HG03135 (cell line): ENCODE results near the gene CIAO3.
A peak's percentile ranks its signal among the peaks of the same experiment; 100 is the strongest.

ENCODE experiments used
- ATAC-seq: cut with Tn5 transposase; IDR thresholded peaks from one replicate; pipeline ENCODE4 v1.9.1; 2021; ENCODE audit warnings: mild to moderate bottlenecking, moderate library complexity; ENCODE audit not compliant: unreplicated experiment

Gene CIAO3

DNA sequence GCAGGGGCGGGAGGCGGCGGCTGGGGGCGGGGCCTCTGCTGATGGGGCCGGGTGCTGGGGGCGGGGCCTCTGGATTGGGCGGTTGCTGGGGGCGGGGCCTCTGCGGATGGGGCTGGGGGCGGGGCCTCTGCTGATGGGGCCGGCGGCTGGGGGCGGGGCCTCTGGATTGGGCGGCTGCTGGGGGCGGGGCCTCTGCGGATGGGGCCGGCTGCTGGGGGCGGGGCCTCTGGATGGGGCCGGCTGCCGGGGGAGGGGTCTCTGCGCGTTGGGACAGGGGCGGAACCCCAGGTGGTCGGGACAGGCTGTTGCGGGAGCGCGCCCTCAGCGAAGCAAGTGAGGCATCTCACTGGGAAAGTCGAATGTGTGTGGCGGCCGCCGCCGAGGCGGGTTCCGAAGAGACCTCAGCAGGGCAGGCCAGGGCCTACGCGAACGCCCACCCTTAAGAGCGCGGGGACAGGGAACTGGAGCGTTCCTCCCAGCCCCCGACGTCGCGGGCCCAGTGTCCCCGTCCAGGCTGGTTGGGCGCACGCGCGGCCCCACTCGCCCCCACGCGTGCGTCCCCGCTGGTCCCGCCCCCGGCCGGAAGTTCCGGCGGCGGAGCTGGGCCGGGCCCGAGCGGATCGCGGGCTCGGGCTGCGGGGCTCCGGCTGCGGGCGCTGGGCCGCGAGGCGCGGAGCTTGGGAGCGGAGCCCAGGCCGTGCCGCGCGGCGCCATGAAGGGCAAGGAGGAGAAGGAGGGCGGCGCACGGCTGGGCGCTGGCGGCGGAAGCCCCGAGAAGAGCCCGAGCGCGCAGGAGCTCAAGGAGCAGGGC lies 60.8 kb downstream of the CIAO3 start, which contains the start of gene STUB1:
Gene STUB1 (plus strand): TSS at position 597 of the 811 bp plus-strand sequence. CDS start 116 bp downstream, at position 713.
- peak; percentile 35 for ATAC-seq
